Measurements from ENCODE around the gene NSD2.

GRCh38 chr4:1836650-1837049, 34.5 kb upstream of the NSD2 start:
- TF ChIP-seq CTCF (IDR thresholded peaks at IDR 0.05), result no peak
- no peak for TF ChIP-seq POLR2A (IDR thresholded peaks at IDR 0.05)
- no peak for TF ChIP-seq EP300 (IDR thresholded peaks at IDR 0.05)

Measured in ovary (tissue), 3 donors.